Sigmoid colon (tissue), 7 donors: ENCODE results near the gene BNIP5. TPM values are rescaled to one million over a fixed set of nuclear protein-coding genes. Genes with fewer than 3 reads are reported as not detected.
"Not testable (repeated sequence)": the region's sequence is repeated elsewhere in the genome, so short reads cannot be mapped to it uniquely, and the experiment has no call there.

Experiments
- DNase-seq: peaks from one replicate; pipeline ENCODE4 v3.0.0-alpha.2; 2019
- H3K27ac ChIP-seq, 4 donors: fragments of 200-600 bp; sonication (generic); one replicate each; pipeline ENCODE4 v1.5.1; 2016 to 2019; ENCODE audit warnings: mild to moderate bottlenecking in 1 of 4
- H3K27me3 ChIP-seq, 3 donors: fragments of 200-600 bp; sonication (generic); one replicate each; pipeline ENCODE4 v1.5.1; 2019; ENCODE audit warnings: mild to moderate bottlenecking in 1 of 3
- H3K36me3 ChIP-seq, 4 donors: fragments of 200-600 bp; sonication (generic); one replicate each; pipeline ENCODE4 v1.5.1; 2016 to 2019
- H3K4me1 ChIP-seq, 4 donors: fragments of 200-600 bp; sonication (generic); one replicate each; pipeline ENCODE4 v1.5.1; 2017 to 2019
- H3K4me3 ChIP-seq, 4 donors: fragments of 200-600 bp; sonication (generic); one replicate each; pipeline ENCODE4 v1.5.1; 2017 to 2019; ENCODE audit warnings: mild to moderate bottlenecking in 2 of 4, moderate library complexity in 1 of 4
- H3K9me3 ChIP-seq, 4 donors: fragments of 200-600 bp in 3 of 4; sonication (generic) in 3 of 4; one replicate each; pipeline versions ENCODE4 v1.5.1 to v1.6.1; 2013 to 2019
- CTCF ChIP-seq, 4 experiments: fragments of 450-650 bp in 3 of 4; fragments of 200-600 bp in 1 of 4; IDR thresholded peaks; one replicate each; pipeline ENCODE4 v1.5.1; 2016 to 2019; ENCODE audit warnings: antibody characterized with exemption in 4 of 4, mild to moderate bottlenecking in 3 of 4, moderate library complexity in 2 of 4
- EP300 ChIP-seq, 4 donors: sonication (generic); formaldehyde crosslinking; IDR thresholded peaks; one replicate each; pipeline ENCODE4 v1.6.1; 2017; ENCODE audit warnings: antibody characterized with exemption in 4 of 4
- POLR2A ChIP-seq, 2 donors: fragments of 450-650 bp; IDR thresholded peaks; one replicate each; pipeline ENCODE4 v1.6.1; 2016; ENCODE audit warnings: antibody characterized with exemption in 2 of 2, mild to moderate bottlenecking in 2 of 2, moderate library complexity in 2 of 2
- POLR2AphosphoS5 ChIP-seq, 4 donors: sonication (generic); formaldehyde crosslinking; IDR thresholded peaks; one replicate each; pipeline ENCODE4 v1.6.1; 2017; ENCODE audit warnings: antibody characterized with exemption in 4 of 4
- WGBS, 2 donors: extraction: QIAGEN DNeasy Blood & Tissue Kit; methylation state at CpG; one replicate each; pipeline ENCODE4 v1.1.7; 2013; 5-methylcytosine and 5-hydroxymethylcytosine counted together
- intact Hi-C: fragments of 100-400 bp; cut with DNase I; formaldehyde crosslinking; loops from one replicate; pipeline ENCODE4 v1.15.1; 2023
- polyA plus RNA-seq, 3 donors: library from polyadenylated mRNA; stranded (reverse); fragments of 200-250 nt; gene quantifications; one replicate each; pipeline ENCODE4 v1.2.3, GENCODE V29; 2013
- total RNA-seq, 4 donors: library from RNA; depleted of rRNA; stranded (reverse); fragments of >200 nt; gene quantifications; one replicate each; pipeline ENCODE4 v1.1.0, GENCODE V29; 2016
- donor health status: healthy with polysubstance abuse.
- donor health status: Bipolar disorder and iron deficiency.
- donor health status: healthy.

The BNIP5 gene
- total and polyA plus RNA-seq, 7 donors: 5.5 to 9.0 (median 8.6) TPM; not detected in 4

GRCh38 chr6:36340618-36341454 is 4.1 kb upstream of the BNIP5 start:
- Histone ChIP-seq H3K27ac (peak overlapping the region in 2 of 4 donors; percentile 12 to 30), H3K4me3 (peak overlapping the region in 3 of 4 donors; percentile 12 to 35 (median 14)), H3K36me3 (no peaks in the 10 kb centered on the region), H3K9me3 (no peaks in the 10 kb centered on the region), H3K4me1 (peaks cover 0 to 13% (median 5%) of the 10 kb centered on the region in 4 donors), H3K27me3 (peaks cover 0 to 2% (median 0%) of the 10 kb centered on the region in 3 donors)
- TF ChIP-seq POLR2A (IDR thresholded peaks at IDR 0.05) (no peak), CTCF (IDR thresholded peaks at IDR 0.05) (peak; percentile 67 to 95 (median 94)), POLR2AphosphoS5 (IDR thresholded peaks at IDR 0.05) (peak in 2 of 4 donors; percentile 51 to 62), EP300 (IDR thresholded peaks at IDR 0.05) (no peak)
- 18 to 23% methylated on average over 36 of the region's 36 CpGs for WGBS, 2 donors
- intact Hi-C loops: no loop called here
- peak; percentile 83 for DNase-seq

- TF ChIP-seq POLR2A (IDR thresholded peaks at IDR 0.05) (no peak), CTCF (IDR thresholded peaks at IDR 0.05) (no peak), POLR2AphosphoS5 (IDR thresholded peaks at IDR 0.05) (no peak), EP300 (IDR thresholded peaks at IDR 0.05) (no peak)
- 15 to 54% methylated on average over 12 of the region's 12 CpGs for WGBS, 2 donors
- Histone ChIP-seq H3K27ac (no peak overlapping the region), H3K4me3 (no peak overlapping the region), H3K4me1 (peaks cover 0 to 9% (median 5%) of the 10 kb centered on the region in 4 donors), H3K9me3 (no peaks in the 10 kb centered on the region), H3K27me3 (peaks cover 0 to 8% (median 0%) of the 10 kb centered on the region in 3 donors), H3K36me3 (no peaks in the 10 kb centered on the region)
- intact Hi-C loops: no loop called here
- DNase-seq: no peak
These were observed 3.6 kb upstream of the BNIP5 start for GRCh38 chr6:36340306-36340617.

- TF ChIP-seq POLR2A (IDR thresholded peaks at IDR 0.05) (no peak), EP300 (IDR thresholded peaks at IDR 0.05) (no peak), POLR2AphosphoS5 (IDR thresholded peaks at IDR 0.05) (no peak), CTCF (IDR thresholded peaks at IDR 0.05) (no peak)
- H3K36me3 ChIP-seq: no peaks in the 10 kb centered on the region
- peaks cover 0 to 9% (median 7%) of the 10 kb centered on the region in 4 donors for H3K4me1 ChIP-seq
- H3K27ac ChIP-seq: no peak overlapping the region
- H3K4me3 ChIP-seq: no peak overlapping the region
- peak; percentile 52 for DNase-seq
- intact Hi-C loops: no loop called here
- peaks cover 0 to 17% (median 0%) of the 10 kb centered on the region in 3 donors for H3K27me3 ChIP-seq
- WGBS, 2 donors: 24 to 67% methylated on average over 12 of the region's 12 CpGs
- no peaks in the 10 kb centered on the region for H3K9me3 ChIP-seq
These were observed 2.5 kb upstream of the BNIP5 start for GRCh38 chr6:36339146-36339545.

- H3K4me1 ChIP-seq, H3K9me3 ChIP-seq, H3K36me3 ChIP-seq, H3K27ac ChIP-seq, DNase-seq, intact Hi-C loops, H3K4me3 ChIP-seq: not testable (repeated sequence)
- WGBS, 2 donors: 57 to 98% methylated on average over 1 of the region's 1 CpG
- H3K27me3 ChIP-seq: peaks cover 0 to 26% (median 0%) of the 10 kb centered on the region in 3 donors
These were observed 1.5 kb upstream of the BNIP5 start for GRCh38 chr6:36338223-36338622.

GRCh38 chr6:36337814-36338213 is 1.1 kb upstream of the BNIP5 start:
- H3K36me3 ChIP-seq: no peaks in the 10 kb centered on the region
- peaks cover 0 to 9% (median 7%) of the 10 kb centered on the region in 4 donors for H3K4me1 ChIP-seq
- peaks cover 0 to 30% (median 0%) of the 10 kb centered on the region in 3 donors for H3K27me3 ChIP-seq
- no peak overlapping the region for H3K27ac ChIP-seq
- 82 to 91% methylated on average over 1 of the region's 1 CpG for WGBS, 2 donors
- intact Hi-C loops: no loop called here
- TF ChIP-seq CTCF (IDR thresholded peaks at IDR 0.05): no peak
- no peak for TF ChIP-seq EP300 (IDR thresholded peaks at IDR 0.05)
- TF ChIP-seq POLR2A (IDR thresholded peaks at IDR 0.05): no peak
- no peak for TF ChIP-seq POLR2AphosphoS5 (IDR thresholded peaks at IDR 0.05)
- no peaks in the 10 kb centered on the region for H3K9me3 ChIP-seq
- no peak overlapping the region for H3K4me3 ChIP-seq
- no peak for DNase-seq
